WTC11 (cell line): ENCODE results near the gene HPCAL1. TPM values are rescaled to one million over a fixed set of nuclear protein-coding genes. Genes with fewer than 3 reads are reported as not detected.

Experiments used
- ATAC-seq: fragments of 200-7000 bp; cut with Tn5 transposase; 2 replicates; pipeline ENCODE4 v1.10.0; 2021; ENCODE audit warnings: mild to moderate bottlenecking, moderate library complexity
- CTCF ChIA-PET: fragments of 300-600 bp; sonication (Branson Sonifier 250); formaldehyde crosslinking; loops from one replicate; lab custom pipeline; 2021; ENCODE audit warnings: antibody characterized with exemption; lab: Charles Lee
- POLR2A ChIA-PET: fragments of 350-600 bp; sonication (Branson Sonifier 250); formaldehyde crosslinking; loops from one replicate; lab custom pipeline; 2021; ENCODE audit warnings: antibody characterized with exemption; lab: Charles Lee
- DNase-seq: peaks from one replicate; pipeline ENCODE4 v3.0.0; 2021; ENCODE audit warnings: low spot score
- H3K27ac Mint-ChIP-seq: 2 replicates; pipeline ENCODE4 v1.8.0; 2021; ENCODE audit warnings: mixed read lengths
- H3K27me3 Mint-ChIP-seq: 2 replicates; pipeline ENCODE4 v1.8.0; 2021; ENCODE audit warnings: low read depth, mild to moderate bottlenecking, moderate library complexity, mixed read lengths
- H3K36me3 Mint-ChIP-seq: 2 replicates; pipeline ENCODE4 v1.8.0; 2021; ENCODE audit warnings: mixed read lengths
- H3K4me1 Mint-ChIP-seq: 2 replicates; pipeline ENCODE4 v1.8.0; 2022; ENCODE audit warnings: mixed read lengths
- H3K4me3 Mint-ChIP-seq: 2 replicates; pipeline ENCODE4 v1.8.0; 2021; ENCODE audit warnings: mild to moderate bottlenecking, moderate library complexity, mixed read lengths
- H3K9me3 Mint-ChIP-seq: 2 replicates; pipeline ENCODE4 v1.8.0; 2021; ENCODE audit warnings: mixed read lengths
- ATF3 ChIP-seq: sonication (generic); formaldehyde crosslinking; conservative IDR thresholded peaks from 2 replicates; pipeline ENCODE4 v1.8.1; 2022; ENCODE audit warnings: mild to moderate bottlenecking, missing genetic modification reagents
- CBFB ChIP-seq: sonication (generic); formaldehyde crosslinking; IDR thresholded peaks from 2 replicates; pipeline ENCODE4 v1.8.1; 2022; ENCODE audit warnings: mild to moderate bottlenecking, low read depth, missing genetic modification reagents
- FOXP1 ChIP-seq: sonication (generic); formaldehyde crosslinking; IDR thresholded peaks from 2 replicates; pipeline ENCODE4 v1.8.0; 2022; ENCODE audit warnings: missing genetic modification reagents, mild to moderate bottlenecking, moderate library complexity, borderline replicate concordance
- HMGXB4 ChIP-seq: sonication (generic); formaldehyde crosslinking; IDR thresholded peaks from 2 replicates; pipeline ENCODE4 v1.8.1; 2023; ENCODE audit warnings: mild to moderate bottlenecking, moderate library complexity, missing genetic modification reagents
- IRF2 ChIP-seq: sonication (generic); formaldehyde crosslinking; IDR thresholded peaks from 2 replicates; pipeline ENCODE4 v1.8.0; 2022; ENCODE audit warnings: low read depth, missing genetic modification reagents, borderline replicate concordance
- NFATC4 ChIP-seq: fragments of 250-450 bp; sonication (Bioruptor Pico); IDR thresholded peaks from 2 replicates; pipeline ENCODE4 v1.9.0; 2021; ENCODE audit warnings: mild to moderate bottlenecking
- NFE2L1 ChIP-seq: sonication (generic); formaldehyde crosslinking; IDR thresholded peaks from 2 replicates; pipeline ENCODE4 v1.8.1; 2023; ENCODE audit warnings: missing genetic modification reagents
- NFYB ChIP-seq: sonication (generic); formaldehyde crosslinking; conservative IDR thresholded peaks from 2 replicates; pipeline ENCODE4 v1.8.0; 2022; ENCODE audit warnings: low read depth, missing genetic modification reagents
- NR1H2 ChIP-seq: sonication (generic); formaldehyde crosslinking; IDR thresholded peaks from 2 replicates; pipeline ENCODE4 v1.9.0; 2021; ENCODE audit warnings: mild to moderate bottlenecking, moderate library complexity, missing genetic modification reagents
- NR2C2 ChIP-seq: sonication (generic); formaldehyde crosslinking; IDR thresholded peaks from 2 replicates; pipeline ENCODE4 v1.8.0; 2022; ENCODE audit warnings: mild to moderate bottlenecking, missing genetic modification reagents
- NR3C1 ChIP-seq: sonication (generic); formaldehyde crosslinking; conservative IDR thresholded peaks from 2 replicates; pipeline ENCODE4 v1.8.1; 2023; ENCODE audit warnings: low read depth, mild to moderate bottlenecking, missing genetic modification reagents
- PRRX2 ChIP-seq: fragments of 250-450 bp; sonication (Bioruptor Pico); IDR thresholded peaks from 2 replicates; pipeline ENCODE4 v1.8.0; 2021; ENCODE audit warnings: mild to moderate bottlenecking
- SP1 ChIP-seq: sonication (generic); formaldehyde crosslinking; conservative IDR thresholded peaks from 2 replicates; pipeline ENCODE4 v1.8.1; 2022; ENCODE audit warnings: missing genetic modification reagents
- ZBTB43 ChIP-seq: sonication (generic); formaldehyde crosslinking; IDR thresholded peaks from 2 replicates; pipeline ENCODE4 v1.8.1; 2023; ENCODE audit warnings: mild to moderate bottlenecking, missing genetic modification reagents
- ZNF317 ChIP-seq: sonication (generic); formaldehyde crosslinking; IDR thresholded peaks from 2 replicates; pipeline ENCODE4 v1.8.1; 2023; ENCODE audit warnings: low read depth, mild to moderate bottlenecking, moderate library complexity, missing genetic modification reagents, borderline replicate concordance
- ZNF416 ChIP-seq: fragments of 250-450 bp; sonication (Bioruptor Pico); IDR thresholded peaks from 2 replicates; pipeline ENCODE4 v1.9.0; 2021; ENCODE audit warnings: mild to moderate bottlenecking, inconsistent platforms
- ZNF512 ChIP-seq: sonication (generic); formaldehyde crosslinking; IDR thresholded peaks from 2 replicates; pipeline ENCODE4 v1.8.1; 2022; ENCODE audit warnings: missing genetic modification reagents, borderline replicate concordance
- ZNF532 ChIP-seq: fragments of 250-450 bp; sonication (Bioruptor Pico); IDR thresholded peaks from 2 replicates; pipeline ENCODE4 v1.9.0; 2021; ENCODE audit warnings: mild to moderate bottlenecking, borderline replicate concordance
- ZSCAN18 ChIP-seq: fragments of 250-450 bp; sonication (Bioruptor Pico); IDR thresholded peaks from 2 replicates; pipeline ENCODE4 v2.1.2; 2022; ENCODE audit warnings: mild to moderate bottlenecking, moderate library complexity
- total RNA-seq: library from RNA; stranded (reverse); gene quantifications from 3 replicates; pipeline ENCODE4 v1.2.3, GENCODE V29; 2021

The HPCAL1 gene
- total RNA-seq, 1 experiment from 2014 or later: 11.8 TPM

GRCh38 chr2:10286216-10287037 lies 16.3 kb upstream of the HPCAL1 start (continued):
- no peak for TF ChIP-seq ZNF532 (CRISPR knock-in tag)

GRCh38 chr2:10287761-10288160 lies 14.9 kb upstream of the HPCAL1 start:
- ATAC-seq (no peak), DNase-seq (no peak)
- Mint-ChIP-seq H3K27ac (no peak overlapping the region), H3K9me3 (no peaks in the 10 kb centered on the region), H3K36me3 (no peaks in the 10 kb centered on the region), H3K4me1 (peaks cover 8% of the 10 kb centered on the region), H3K4me3 (no peak overlapping the region), H3K27me3 (peaks cover 3% of the 10 kb centered on the region; the same call in 1 of the 2 replicates)
- POLR2A ChIA-PET: no interaction called here
- no peak for TF ChIP-seq NR1H2
- CTCF ChIA-PET: interaction anchor here (0.7 to 2.8 kb wide), 4 partner anchors 48 to 147 kb away, joined by 3 to 10 read pairs (median 6); no protein-coding TSS in a partner anchor

GRCh38 chr2:10288606-10289005 lies 14.1 kb upstream of the HPCAL1 start:
- H3K9me3 Mint-ChIP-seq: peaks cover 7% of the 10 kb centered on the region
- ChIA-PET CTCF (interaction anchor here (1.3 kb wide), 1 partner anchor 144 kb away, joined by 3 read pairs; no protein-coding TSS in a partner anchor), POLR2A (no interaction called here)
- H3K4me1 Mint-ChIP-seq: peaks cover 8% of the 10 kb centered on the region
- DNase-seq: no peak
- H3K27me3 Mint-ChIP-seq: peaks cover 3% of the 10 kb centered on the region; the same call in 1 of the 2 replicates
- H3K4me3 Mint-ChIP-seq: no peak overlapping the region
- no peak overlapping the region for H3K27ac Mint-ChIP-seq
- peaks cover under 1% of the 10 kb centered on the region; the same call in 1 of the 2 replicates for H3K36me3 Mint-ChIP-seq
- TF ChIP-seq NFE2L1: no peak
- TF ChIP-seq PRRX2 (CRISPR knock-in tag): no peak
- no peak for TF ChIP-seq HMGXB4 (CRISPR knock-in tag)
- TF ChIP-seq ZNF317 (CRISPR knock-in tag): no peak
- TF ChIP-seq CBFB: no peak
- no peak for TF ChIP-seq ZNF512 (CRISPR knock-in tag)
- no peak for TF ChIP-seq NR3C1
- TF ChIP-seq NR1H2: no peak
- TF ChIP-seq NFATC4: no peak
- ATAC-seq: no peak

- Mint-ChIP-seq H3K9me3 (peaks cover 14% of the 10 kb centered on the region), H3K4me3 (no peak overlapping the region), H3K36me3 (peaks cover 7% of the 10 kb centered on the region), H3K27me3 (peaks cover 7% of the 10 kb centered on the region), H3K4me1 (peaks cover 8% of the 10 kb centered on the region), H3K27ac (no peak overlapping the region)
- no peak for ATAC-seq
- POLR2A ChIA-PET: no interaction called here
- DNase-seq: no peak
- CTCF ChIA-PET: interaction anchor here (1.2 to 1.3 kb wide), 2 partner anchors 12 to 143 kb away, joined by 3 to 4 read pairs; no protein-coding TSS in a partner anchor
- no peak for TF ChIP-seq ZNF416 (CRISPR knock-in tag)
- TF ChIP-seq SP1 (CRISPR knock-in tag): no peak
- no peak for TF ChIP-seq NFYB (CRISPR knock-in tag)
- no peak for TF ChIP-seq IRF2 (CRISPR knock-in tag)
- TF ChIP-seq FOXP1 (CRISPR knock-in tag): no peak
- no peak for TF ChIP-seq ZBTB43 (CRISPR knock-in tag)
- TF ChIP-seq ZSCAN18 (CRISPR knock-in tag): no peak
- no peak for TF ChIP-seq ATF3
- TF ChIP-seq NR2C2: no peak
Observed at GRCh38 chr2:10289352-10289751, 13.4 kb upstream of the HPCAL1 start.
